ENCODE data around the gene USP54. TPM values are rescaled to one million over a fixed set of nuclear protein-coding genes. Genes with fewer than 3 reads are reported as not detected.

Gene USP54
- total and polyA plus RNA-seq, 4 donors = 1.3 to 10.4 (median 6.3) TPM

DNA sequence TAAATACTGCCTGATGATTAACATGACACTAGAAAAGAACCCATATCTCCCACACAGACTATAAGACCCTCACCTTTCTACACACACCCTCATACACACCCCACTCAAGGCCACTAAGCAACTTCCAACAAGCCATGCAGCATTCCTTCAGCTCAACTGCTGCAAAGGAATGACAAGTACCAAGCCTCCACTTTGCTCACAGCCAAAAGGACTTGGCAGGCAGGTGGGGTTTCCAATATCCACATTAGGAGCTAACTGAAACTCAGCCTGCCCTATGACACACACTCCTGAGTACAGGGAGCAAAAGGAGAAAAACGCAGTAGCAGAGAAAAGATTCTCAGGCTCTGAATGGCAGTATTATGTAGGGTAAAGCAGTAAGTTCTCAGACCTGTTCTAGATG lies 13.4 kb downstream of the USP54 start:
- Histone ChIP-seq H3K27ac (ENCODE audit: low read depth in 1 of 2, low read length in 2 of 2) (no peak overlapping the region), H3K9me3 (ENCODE audit: control insufficient read depth in 4 of 4, low read length in 3 of 4) (no peaks in the 10 kb centered on the region), H3K4me1 (ENCODE audit: control insufficient read depth in 4 of 4, insufficient read depth in 4 of 4, low read length in 3 of 4) (peaks cover 10 to 24% (median 18%) of the 10 kb centered on the region in 4 donors), H3K36me3 (ENCODE audit: control insufficient read depth in 4 of 4, insufficient read depth in 3 of 4, low read depth in 1 of 4, low read length in 3 of 4) (no peaks in the 10 kb centered on the region), H3K9ac (ENCODE audit: low read depth in 1 of 2, low read length in 2 of 2) (no peak overlapping the region), H3K27me3 (ENCODE audit: control insufficient read depth in 4 of 4, insufficient read depth in 4 of 4, low read length in 3 of 4) (no peaks in the 10 kb centered on the region), H3K4me3 (ENCODE audit: low read depth in 1 of 3, low read length in 3 of 3) (no peak overlapping the region)
- DNase-seq (ENCODE audit: low spot score) = no peak
- WGBS = 24% methylated on average over 1 of the region's 1 CpG
- TF ChIP-seq RXRA (IDR thresholded peaks at IDR 0.05) = peak; percentile 54 to 56
- TF ChIP-seq NR2F2 (IDR thresholded peaks at IDR 0.05) = no peak
- TF ChIP-seq, protein P1, sequence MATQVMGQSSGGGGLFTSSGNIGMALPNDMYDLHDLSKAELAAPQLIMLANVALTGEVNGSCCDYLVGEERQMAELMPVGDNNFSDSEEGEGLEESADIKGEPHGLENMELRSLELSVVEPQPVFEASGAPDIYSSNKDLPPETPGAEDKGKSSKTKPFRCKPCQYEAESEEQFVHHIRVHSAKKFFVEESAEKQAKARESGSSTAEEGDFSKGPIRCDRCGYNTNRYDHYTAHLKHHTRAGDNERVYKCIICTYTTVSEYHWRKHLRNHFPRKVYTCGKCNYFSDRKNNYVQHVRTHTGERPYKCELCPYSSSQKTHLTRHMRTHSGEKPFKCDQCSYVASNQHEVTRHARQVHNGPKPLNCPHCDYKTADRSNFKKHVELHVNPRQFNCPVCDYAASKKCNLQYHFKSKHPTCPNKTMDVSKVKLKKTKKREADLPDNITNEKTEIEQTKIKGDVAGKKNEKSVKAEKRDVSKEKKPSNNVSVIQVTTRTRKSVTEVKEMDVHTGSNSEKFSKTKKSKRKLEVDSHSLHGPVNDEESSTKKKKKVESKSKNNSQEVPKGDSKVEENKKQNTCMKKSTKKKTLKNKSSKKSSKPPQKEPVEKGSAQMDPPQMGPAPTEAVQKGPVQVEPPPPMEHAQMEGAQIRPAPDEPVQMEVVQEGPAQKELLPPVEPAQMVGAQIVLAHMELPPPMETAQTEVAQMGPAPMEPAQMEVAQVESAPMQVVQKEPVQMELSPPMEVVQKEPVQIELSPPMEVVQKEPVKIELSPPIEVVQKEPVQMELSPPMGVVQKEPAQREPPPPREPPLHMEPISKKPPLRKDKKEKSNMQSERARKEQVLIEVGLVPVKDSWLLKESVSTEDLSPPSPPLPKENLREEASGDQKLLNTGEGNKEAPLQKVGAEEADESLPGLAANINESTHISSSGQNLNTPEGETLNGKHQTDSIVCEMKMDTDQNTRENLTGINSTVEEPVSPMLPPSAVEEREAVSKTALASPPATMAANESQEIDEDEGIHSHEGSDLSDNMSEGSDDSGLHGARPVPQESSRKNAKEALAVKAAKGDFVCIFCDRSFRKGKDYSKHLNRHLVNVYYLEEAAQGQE (IDR thresholded peaks at IDR 0.05) = peak; percentile 14
- peak in 1 of 2 donors; percentile 43 for TF ChIP-seq RAD21 (IDR thresholded peaks at IDR 0.05)
- peak; percentile 87 for TF ChIP-seq SP1 (IDR thresholded peaks at IDR 0.05)
- TF ChIP-seq HNF4A (conservative IDR thresholded peaks at IDR 0.05) = peak; percentile 76 to 78
- no peak for TF ChIP-seq FOXA2 (IDR thresholded peaks at IDR 0.05)
- peak; percentile 56 to 65 for TF ChIP-seq JUND (IDR thresholded peaks at IDR 0.05)
- TF ChIP-seq, protein P2, sequence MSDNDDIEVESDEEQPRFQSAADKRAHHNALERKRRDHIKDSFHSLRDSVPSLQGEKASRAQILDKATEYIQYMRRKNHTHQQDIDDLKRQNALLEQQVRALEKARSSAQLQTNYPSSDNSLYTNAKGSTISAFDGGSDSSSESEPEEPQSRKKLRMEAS (IDR thresholded peaks at IDR 0.05) = peak; percentile 37
- TF ChIP-seq EGR1 (IDR thresholded peaks at IDR 0.05; ENCODE audit: low read depth in 2 of 2) = no peak
- TF ChIP-seq HNF4G (IDR thresholded peaks at IDR 0.05) = peak; percentile 38
- TF ChIP-seq YY1 (IDR thresholded peaks at IDR 0.05) = no peak

DNA sequence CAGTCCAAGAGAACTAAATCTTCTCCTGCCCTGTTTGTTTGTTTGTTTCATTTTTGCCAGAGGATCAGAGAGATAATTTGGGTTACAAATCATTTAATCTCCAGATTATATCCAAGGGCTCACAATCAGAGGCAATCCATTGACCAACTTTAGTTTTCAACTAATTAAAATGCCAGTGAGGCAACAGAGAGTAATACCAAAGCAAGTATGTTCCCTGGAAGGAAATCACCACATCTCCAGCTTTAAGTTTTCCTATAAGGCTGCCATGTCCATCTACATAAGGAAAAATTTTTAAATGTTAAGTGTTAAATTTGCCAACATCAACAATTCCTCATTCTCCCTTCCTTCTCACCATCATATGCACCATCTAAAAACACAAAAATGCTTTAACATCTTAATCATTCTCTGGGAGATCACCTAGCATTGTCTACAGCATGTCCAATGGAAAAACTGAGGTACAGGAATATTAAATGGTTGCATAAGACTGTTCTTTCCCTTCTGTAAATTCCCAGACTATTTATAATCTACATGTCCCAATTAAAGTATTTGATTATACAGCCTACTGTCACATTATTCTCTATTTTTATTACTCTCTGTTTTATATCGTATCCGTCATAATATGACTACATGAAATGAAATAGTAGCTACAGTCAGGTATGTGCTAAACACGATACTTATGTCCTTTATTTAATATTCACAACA lies 14.1 kb downstream of the USP54 start:
- Histone ChIP-seq H3K36me3 (ENCODE audit: control insufficient read depth in 4 of 4, insufficient read depth in 3 of 4, low read depth in 1 of 4, low read length in 3 of 4) (no peaks in the 10 kb centered on the region), H3K9ac (ENCODE audit: low read depth in 1 of 2, low read length in 2 of 2) (peak overlapping the region in 1 of 2 donors; percentile 60), H3K4me3 (ENCODE audit: low read depth in 1 of 3, low read length in 3 of 3) (no peak overlapping the region), H3K9me3 (ENCODE audit: control insufficient read depth in 4 of 4, low read length in 3 of 4) (no peaks in the 10 kb centered on the region), H3K4me1 (ENCODE audit: control insufficient read depth in 4 of 4, insufficient read depth in 4 of 4, low read length in 3 of 4) (peaks cover 10 to 24% (median 18%) of the 10 kb centered on the region in 4 donors), H3K27me3 (ENCODE audit: control insufficient read depth in 4 of 4, insufficient read depth in 4 of 4, low read length in 3 of 4) (no peaks in the 10 kb centered on the region), H3K27ac (ENCODE audit: low read depth in 1 of 2, low read length in 2 of 2) (no peak overlapping the region)
- TF ChIP-seq, protein P3, sequence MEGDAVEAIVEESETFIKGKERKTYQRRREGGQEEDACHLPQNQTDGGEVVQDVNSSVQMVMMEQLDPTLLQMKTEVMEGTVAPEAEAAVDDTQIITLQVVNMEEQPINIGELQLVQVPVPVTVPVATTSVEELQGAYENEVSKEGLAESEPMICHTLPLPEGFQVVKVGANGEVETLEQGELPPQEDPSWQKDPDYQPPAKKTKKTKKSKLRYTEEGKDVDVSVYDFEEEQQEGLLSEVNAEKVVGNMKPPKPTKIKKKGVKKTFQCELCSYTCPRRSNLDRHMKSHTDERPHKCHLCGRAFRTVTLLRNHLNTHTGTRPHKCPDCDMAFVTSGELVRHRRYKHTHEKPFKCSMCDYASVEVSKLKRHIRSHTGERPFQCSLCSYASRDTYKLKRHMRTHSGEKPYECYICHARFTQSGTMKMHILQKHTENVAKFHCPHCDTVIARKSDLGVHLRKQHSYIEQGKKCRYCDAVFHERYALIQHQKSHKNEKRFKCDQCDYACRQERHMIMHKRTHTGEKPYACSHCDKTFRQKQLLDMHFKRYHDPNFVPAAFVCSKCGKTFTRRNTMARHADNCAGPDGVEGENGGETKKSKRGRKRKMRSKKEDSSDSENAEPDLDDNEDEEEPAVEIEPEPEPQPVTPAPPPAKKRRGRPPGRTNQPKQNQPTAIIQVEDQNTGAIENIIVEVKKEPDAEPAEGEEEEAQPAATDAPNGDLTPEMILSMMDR (IDR thresholded peaks at IDR 0.05; ENCODE audit: low read depth, low read length, missing input control) = no peak
- TF ChIP-seq TAF1 (conservative IDR thresholded peaks at IDR 0.05) = no peak
- no peak for TF ChIP-seq JUND (IDR thresholded peaks at IDR 0.05)
- TF ChIP-seq FOXA2 (IDR thresholded peaks at IDR 0.05) = no peak
- TF ChIP-seq FOXA1 (IDR thresholded peaks at IDR 0.05) = no peak
- TF ChIP-seq HNF4G (IDR thresholded peaks at IDR 0.05) = no peak
- no peak for TF ChIP-seq YY1 (IDR thresholded peaks at IDR 0.05)
- TF ChIP-seq GABPA (IDR thresholded peaks at IDR 0.05 in 1 of 2, conservative IDR thresholded peaks at IDR 0.05 in 1 of 2) = no peak
- TF ChIP-seq RAD21 (IDR thresholded peaks at IDR 0.05) = no peak
- TF ChIP-seq, protein P4, sequence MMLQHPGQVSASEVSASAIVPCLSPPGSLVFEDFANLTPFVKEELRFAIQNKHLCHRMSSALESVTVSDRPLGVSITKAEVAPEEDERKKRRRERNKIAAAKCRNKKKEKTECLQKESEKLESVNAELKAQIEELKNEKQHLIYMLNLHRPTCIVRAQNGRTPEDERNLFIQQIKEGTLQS (IDR thresholded peaks at IDR 0.05) = no peak
- TF ChIP-seq, protein P2 (IDR thresholded peaks at IDR 0.05) = no peak
- TF ChIP-seq EGR1 (IDR thresholded peaks at IDR 0.05; ENCODE audit: low read depth in 2 of 2) = no peak
- no peak for TF ChIP-seq NR2F2 (IDR thresholded peaks at IDR 0.05)
- TF ChIP-seq, protein P1 (IDR thresholded peaks at IDR 0.05) = no peak
- no peak for TF ChIP-seq SP1 (IDR thresholded peaks at IDR 0.05)
- no peak for TF ChIP-seq RXRA (IDR thresholded peaks at IDR 0.05)
- TF ChIP-seq, protein P5, sequence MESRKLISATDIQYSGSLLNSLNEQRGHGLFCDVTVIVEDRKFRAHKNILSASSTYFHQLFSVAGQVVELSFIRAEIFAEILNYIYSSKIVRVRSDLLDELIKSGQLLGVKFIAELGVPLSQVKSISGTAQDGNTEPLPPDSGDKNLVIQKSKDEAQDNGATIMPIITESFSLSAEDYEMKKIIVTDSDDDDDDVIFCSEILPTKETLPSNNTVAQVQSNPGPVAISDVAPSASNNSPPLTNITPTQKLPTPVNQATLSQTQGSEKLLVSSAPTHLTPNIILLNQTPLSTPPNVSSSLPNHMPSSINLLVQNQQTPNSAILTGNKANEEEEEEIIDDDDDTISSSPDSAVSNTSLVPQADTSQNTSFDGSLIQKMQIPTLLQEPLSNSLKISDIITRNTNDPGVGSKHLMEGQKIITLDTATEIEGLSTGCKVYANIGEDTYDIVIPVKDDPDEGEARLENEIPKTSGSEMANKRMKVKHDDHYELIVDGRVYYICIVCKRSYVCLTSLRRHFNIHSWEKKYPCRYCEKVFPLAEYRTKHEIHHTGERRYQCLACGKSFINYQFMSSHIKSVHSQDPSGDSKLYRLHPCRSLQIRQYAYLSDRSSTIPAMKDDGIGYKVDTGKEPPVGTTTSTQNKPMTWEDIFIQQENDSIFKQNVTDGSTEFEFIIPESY (IDR thresholded peaks at IDR 0.05) = no peak
- TF ChIP-seq HNF4A (conservative IDR thresholded peaks at IDR 0.05) = no peak
- no peak for DNase-seq (ENCODE audit: low spot score)
- WGBS = 92% methylated on average over 3 of the region's 3 CpGs

Measured in liver (tissue), 9 donors.